ENCODE results near the gene SYT14.
A peak's percentile ranks its signal among the peaks of the same experiment; 100 is the strongest.
"Not testable (repeated sequence)": the region's sequence is repeated elsewhere in the genome, so short reads cannot be mapped to it uniquely, and the experiment has no call there.

The SYT14 gene

GRCh38 chr1:210123924-210124589, 186.0 kb downstream of the SYT14 start:
- no peak for DNase-seq

DNA sequence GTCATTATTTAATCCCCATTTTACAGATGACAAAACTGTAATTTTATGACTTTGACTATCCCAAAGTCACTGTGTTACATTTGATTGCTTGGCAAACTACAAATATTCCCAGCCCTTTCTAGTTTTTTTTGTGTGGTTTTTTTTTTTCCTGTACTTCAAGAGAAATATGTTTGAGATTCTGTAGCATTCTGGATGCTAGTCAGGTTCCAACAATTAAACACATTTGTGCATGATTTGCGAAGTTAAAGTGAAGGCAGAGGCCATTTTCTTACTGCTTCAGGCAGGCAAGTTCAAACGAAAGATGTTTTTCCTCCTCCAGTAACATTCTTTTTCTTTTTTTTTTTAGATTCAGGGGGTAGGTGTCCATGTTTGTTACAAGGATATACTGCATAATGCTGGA, 186.7 kb downstream of the SYT14 start:
- no peak for DNase-seq

DNA sequence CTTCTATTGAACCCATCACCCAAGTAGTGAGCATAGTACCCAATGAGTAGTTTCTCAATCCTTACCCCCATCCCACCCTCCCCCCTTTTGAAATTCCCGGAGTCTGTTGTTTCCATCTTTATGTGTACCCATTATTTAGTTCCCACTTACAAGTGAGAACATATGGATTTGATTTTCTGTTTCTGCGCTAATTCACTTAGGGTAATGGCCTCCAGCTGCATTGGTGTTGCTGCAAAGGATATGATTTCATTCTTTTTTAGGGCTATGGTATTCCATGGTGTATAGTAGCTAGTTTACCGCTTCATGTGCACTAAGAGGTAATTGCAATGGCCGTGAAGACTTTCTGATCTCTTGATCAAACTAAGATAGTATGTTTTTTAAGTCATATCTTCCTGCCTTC, 187.1 kb downstream of the SYT14 start:
- DNase-seq: no peak

- DNase-seq: no peak
Measured at GRCh38 chr1:210129092-210129491, 191.1 kb downstream of the SYT14 start.

- DNase-seq: no peak
Measured at GRCh38 chr1:210129759-210130158, 191.7 kb downstream of the SYT14 start.

DNA sequence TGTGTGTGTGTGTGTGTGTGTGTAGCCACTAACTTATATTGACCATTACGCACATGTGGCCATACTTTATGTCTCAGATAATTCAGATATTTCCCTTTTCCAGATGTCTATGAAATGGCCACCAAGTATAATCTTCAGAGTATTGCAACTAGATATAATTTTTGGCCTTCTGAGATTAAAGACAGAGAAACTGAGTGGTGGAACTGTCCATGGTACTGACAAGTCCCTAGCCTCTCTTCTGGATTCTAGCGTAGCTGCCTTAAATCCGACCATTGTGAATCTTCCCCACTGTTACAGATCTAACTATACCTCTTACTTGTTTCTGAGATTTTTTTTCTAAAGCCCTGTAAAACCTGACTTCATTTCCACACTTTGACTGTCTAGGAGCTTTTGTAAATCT, 194.6 kb downstream of the SYT14 start:
- DNase-seq: no peak

DNA sequence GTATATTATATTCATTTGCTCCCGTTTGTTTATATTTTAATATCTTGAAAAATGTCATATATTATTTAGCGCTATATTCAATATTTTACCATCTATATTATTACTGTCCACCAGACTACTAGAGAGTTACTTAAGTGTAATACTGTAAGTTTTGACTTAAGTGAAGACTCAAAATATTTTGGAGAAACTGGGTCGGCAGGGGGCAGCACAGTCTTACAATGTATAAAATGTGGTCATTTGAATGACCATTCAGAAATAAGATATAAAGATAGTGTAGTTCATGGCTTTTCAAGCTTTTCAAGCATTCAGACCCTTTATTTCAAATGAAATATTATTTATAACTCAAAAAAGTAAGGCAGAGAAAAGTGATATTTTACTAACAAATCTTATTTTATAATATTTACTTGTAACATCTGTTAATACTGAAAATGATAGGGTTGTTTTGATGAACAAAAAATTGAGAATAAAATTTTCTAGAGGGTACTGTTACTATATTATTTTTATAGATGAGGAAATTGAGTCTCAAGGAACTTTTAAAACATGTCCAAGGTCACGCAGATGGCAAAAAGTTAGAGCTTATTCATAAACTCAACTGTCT, 205.5 kb downstream of the SYT14 start:
- DNase-seq: peak; percentile 41

- no peak for DNase-seq
Measured at GRCh38 chr1:210144736-210145135, 206.7 kb downstream of the SYT14 start.

- no peak for DNase-seq
Measured at GRCh38 chr1:210151052-210151672, 213.1 kb downstream of the SYT14 start.

DNA sequence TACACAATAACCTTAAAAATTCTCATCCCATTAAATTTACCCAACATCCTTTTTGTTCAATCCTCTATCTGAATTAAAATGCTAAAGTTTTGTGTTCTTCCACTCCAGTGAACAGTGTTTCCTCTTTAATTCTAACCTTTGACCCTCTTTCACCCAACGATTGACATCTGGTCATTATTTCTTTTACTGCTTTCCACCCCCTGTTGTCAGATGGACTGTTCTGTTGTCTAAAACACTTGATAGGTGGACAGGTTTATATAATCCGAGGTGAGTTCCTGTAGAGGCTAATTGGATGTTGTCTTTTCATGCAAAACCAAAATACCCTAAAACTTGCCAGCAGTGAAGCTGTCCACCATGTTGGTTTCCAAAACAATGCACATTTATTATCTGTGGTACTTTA, 221.2 kb downstream of the SYT14 start:
- no peak for DNase-seq

GRCh38 chr1:210170220-210170619, 232.2 kb downstream of the SYT14 start:
- no peak for DNase-seq

DNA sequence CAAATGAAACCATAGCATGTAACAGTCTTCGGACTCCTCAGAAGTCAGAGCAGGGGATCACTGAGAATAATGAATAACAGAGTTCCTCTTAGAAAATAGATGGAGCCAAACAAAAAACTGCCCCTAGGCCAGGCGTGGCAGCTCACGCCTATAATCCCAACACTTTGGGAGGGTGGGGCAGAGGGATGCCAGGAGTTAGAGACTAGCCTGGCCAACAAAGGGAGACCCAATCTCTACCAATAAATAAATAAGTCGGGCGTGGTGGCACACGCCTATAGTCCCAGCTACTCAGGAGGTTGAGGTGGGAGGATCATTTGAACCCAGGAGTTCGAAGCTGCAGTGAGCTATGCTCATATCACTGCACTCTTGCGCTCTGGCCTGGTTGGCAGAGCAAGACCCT, 236.1 kb downstream of the SYT14 start:
- DNase-seq: no peak

DNA sequence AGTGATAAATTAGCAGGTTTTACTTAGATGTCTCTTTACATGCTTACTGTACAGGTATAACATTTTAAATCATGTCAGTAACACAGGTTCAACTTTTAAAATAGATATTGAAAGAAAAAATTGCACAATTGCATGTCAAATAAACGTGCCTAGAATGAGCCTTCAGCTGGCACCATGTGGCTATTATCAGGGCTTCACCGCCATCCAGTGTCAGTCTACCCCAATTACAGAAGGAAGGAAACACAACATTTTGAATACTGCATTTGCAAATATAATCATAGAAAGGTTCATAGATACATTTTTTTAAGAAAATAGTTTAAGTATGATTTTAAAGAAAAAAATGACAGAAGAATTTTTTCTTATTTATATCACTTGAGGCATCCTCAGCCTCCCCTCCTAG, 247.0 kb downstream of the SYT14 start:
- no peak for DNase-seq

- DNase-seq: not testable (repeated sequence)
Measured at GRCh38 chr1:210187849-210188606, 250.0 kb downstream of the SYT14 start.

DNA sequence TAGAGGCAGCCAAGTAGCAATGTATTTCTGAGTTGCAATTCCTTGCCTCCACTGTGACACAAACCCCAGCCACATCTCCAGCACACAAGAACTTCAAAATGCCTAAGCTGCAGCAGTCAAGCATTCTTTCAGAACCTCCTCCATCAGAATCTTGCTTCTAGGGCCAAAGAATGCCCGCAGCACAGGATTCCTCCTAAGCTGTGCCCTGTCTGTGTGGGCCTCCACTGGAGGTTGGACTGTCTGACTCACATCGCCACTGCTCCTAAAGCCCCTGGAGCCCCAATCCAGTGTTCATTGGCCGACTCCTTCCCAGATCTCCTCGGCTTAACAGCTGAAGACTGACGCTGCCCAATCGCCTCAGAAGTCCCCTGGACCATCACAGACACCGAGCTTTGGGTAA, 251.4 kb downstream of the SYT14 start:
- DNase-seq: no peak

- DNase-seq: no peak
Measured at GRCh38 chr1:210195635-210196160, 257.7 kb downstream of the SYT14 start.

- not testable (repeated sequence) for DNase-seq
Measured at GRCh38 chr1:210196266-210196665, 258.2 kb downstream of the SYT14 start.

GRCh38 chr1:210198840-210199239, 260.8 kb downstream of the SYT14 start:
- no peak for DNase-seq

GRCh38 chr1:210200124-210200736, 262.2 kb downstream of the SYT14 start:
- no peak for DNase-seq

DNA sequence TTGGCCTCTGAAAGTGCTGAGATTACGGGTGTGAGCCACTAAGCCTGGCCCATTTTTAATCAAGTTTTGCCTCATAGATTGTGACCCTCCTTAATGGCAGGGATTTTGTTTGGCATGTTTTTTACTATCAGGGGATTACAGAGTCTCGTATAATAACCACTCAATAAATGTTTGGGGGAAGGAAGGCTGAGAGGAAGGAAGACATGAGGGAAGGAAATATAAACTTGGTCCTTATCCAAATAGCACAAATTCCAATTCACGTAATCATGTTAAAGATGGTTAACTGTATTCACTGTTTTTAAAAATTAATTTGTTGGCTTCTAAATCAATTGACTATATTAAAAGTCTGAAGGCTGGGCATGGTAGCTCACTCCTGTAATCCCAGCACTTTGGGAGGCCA, 263.7 kb downstream of the SYT14 start:
- no peak for DNase-seq

- DNase-seq: no peak
Measured at GRCh38 chr1:210207597-210208450, 269.8 kb downstream of the SYT14 start.

DNA sequence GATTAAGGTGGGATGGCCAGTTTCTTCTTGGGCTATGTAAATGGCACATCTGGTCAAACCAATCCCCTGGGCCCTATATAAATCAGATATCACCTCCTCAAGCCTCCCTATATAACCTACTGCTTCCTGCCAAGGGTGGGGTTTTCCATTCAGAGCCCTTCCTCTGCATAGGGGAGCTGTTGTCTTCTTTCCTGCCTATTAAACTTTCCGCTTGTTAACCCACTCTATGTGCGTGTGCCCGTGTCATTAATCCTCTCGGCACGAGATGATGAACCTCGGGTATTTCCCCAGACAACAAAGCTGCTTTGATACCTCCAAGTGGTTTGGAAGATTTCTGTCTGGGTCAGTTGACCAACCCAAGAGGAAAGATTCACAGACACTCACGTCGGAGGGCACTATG, 275.3 kb downstream of the SYT14 start:
- no peak for DNase-seq
